Glomerular visceral epithelial cell (primary cell): ENCODE results near the gene SLC37A2.

Experiments
- DNase-seq: peaks from one replicate; pipeline ENCODE4 v3.0.0-alpha.2; 2016; ENCODE audit errors: extremely low spot score

Gene SLC37A2

GRCh38 chr11:125111001-125111342 lies 47.9 kb downstream of the SLC37A2 start:
- no peak for DNase-seq

GRCh38 chr11:125111343-125112207 lies 48.5 kb downstream of the SLC37A2 start, which contains the start of gene TMEM218:
Gene TMEM218 (minus strand): TSS chr11:125111626. CDS start chr11:125102241, 9,385 bp downstream.
- peak; percentile 99 for DNase-seq

- DNase-seq, result no peak
These were observed 49.1 kb downstream of the SLC37A2 start for GRCh38 chr11:125112208-125112604.

- no peak for DNase-seq
These were observed 51.4 kb downstream of the SLC37A2 start for GRCh38 chr11:125114518-125114917.

GRCh38 chr11:125117429-125117828 lies 54.3 kb downstream of the SLC37A2 start:
- no peak for DNase-seq

GRCh38 chr11:125123194-125123946 lies 60.3 kb downstream of the SLC37A2 start:
- no peak for DNase-seq

- no peak for DNase-seq
These were observed 61.0 kb downstream of the SLC37A2 start for GRCh38 chr11:125123947-125124617.

GRCh38 chr11:125124618-125124992 lies 61.5 kb downstream of the SLC37A2 start:
- DNase-seq, result no peak

- DNase-seq, result no peak
These were observed 65.3 kb downstream of the SLC37A2 start for GRCh38 chr11:125128450-125128849.

GRCh38 chr11:125129316-125129993 lies 66.3 kb downstream of the SLC37A2 start:
- no peak for DNase-seq

GRCh38 chr11:125132071-125132470 lies 69.0 kb downstream of the SLC37A2 start:
- DNase-seq, result no peak

- DNase-seq, result no peak
These were observed 69.5 kb downstream of the SLC37A2 start for GRCh38 chr11:125132596-125132995.

- no peak for DNase-seq
These were observed 72.9 kb downstream of the SLC37A2 start for GRCh38 chr11:125136001-125136400.

- DNase-seq, result no peak
These were observed 75.9 kb downstream of the SLC37A2 start for GRCh38 chr11:125138966-125139365.

- no peak for DNase-seq
These were observed 76.7 kb downstream of the SLC37A2 start for GRCh38 chr11:125139778-125140177.
